HepG2 (cell line): ENCODE results near the gene RRBP1. TPM values are rescaled to one million over a fixed set of nuclear protein-coding genes. Genes with fewer than 3 reads are reported as not detected.

Experiments used
- MIER3 ChIP-seq: IDR thresholded peaks from 2 replicates; pipeline ENCODE4 v1.6.1; 2016; ENCODE audit warnings: missing compliant biosample characterization, borderline replicate concordance
- NFAT5 ChIP-seq: sonication (generic); formaldehyde crosslinking; IDR thresholded peaks from 2 replicates; pipeline ENCODE4 v1.4.0; 2020; ENCODE audit warnings: missing genetic modification reagents
- POGZ ChIP-seq: sonication (generic); formaldehyde crosslinking; IDR thresholded peaks from 2 replicates; pipeline ENCODE4 v1.4.0; 2020; ENCODE audit warnings: mild to moderate bottlenecking, missing genetic modification reagents
- TAF1 ChIP-seq: sonication (generic); formaldehyde crosslinking; IDR thresholded peaks from 2 replicates; pipeline ENCODE4 v1.4.0; 2020; ENCODE audit warnings: missing genetic modification reagents
- TSC22D2 ChIP-seq: sonication (generic); formaldehyde crosslinking; IDR thresholded peaks from 2 replicates; pipeline ENCODE4 v1.5.1; 2020; ENCODE audit warnings: missing genetic modification reagents, mild to moderate bottlenecking, borderline replicate concordance
- ZNF292 ChIP-seq: sonication (generic); formaldehyde crosslinking; IDR thresholded peaks from 2 replicates; pipeline ENCODE4 v1.8.1; 2022; ENCODE audit warnings: mild to moderate bottlenecking, low read depth, missing genetic modification reagents, borderline replicate concordance
- ZNF383 ChIP-seq: sonication (generic); formaldehyde crosslinking; IDR thresholded peaks from 2 replicates; pipeline ENCODE4 v1.4.0; 2020; ENCODE audit warnings: missing genetic modification reagents, mild to moderate bottlenecking, borderline replicate concordance
- polyA plus RNA-seq, 8 experiments: library from polyadenylated mRNA; depleted of rRNA in 3 of 8; stranded (reverse) in 7 of 8; unstranded in 1 of 8; fragments of >200 nt; fragmentation: Illumina TruSeq in 4 of 8; extraction: Trizol in 4 of 8; gene quantifications; 2 replicates each; pipeline versions ENCODE4 v1.2.1 to v1.2.3, GENCODE V29; 2011 to 2016; ENCODE audit warnings: low read depth in 4 of 8, missing spikeins in 1 of 8, mixed read lengths in 1 of 8; ENCODE audit not compliant: insufficient read depth in 1 of 8
- total RNA-seq, 5 experiments: library from RNA; depleted of rRNA; stranded (reverse); fragments of >200 nt; fragmentation: Illumina TruSeq; extraction: Trizol; gene quantifications; 2 replicates each; pipeline ENCODE4 v1.2.3, GENCODE V29; 2016; ENCODE audit warnings: low read depth in 1 of 5
- TF ChIP-seq, protein P1 (sequence below): sonication (generic); formaldehyde crosslinking; IDR thresholded peaks from 2 replicates; pipeline ENCODE4 v1.5.1; 2020; ENCODE audit warnings: missing genetic modification reagents, mild to moderate bottlenecking, borderline replicate concordance

RRBP1 gene
- total and polyA plus RNA-seq, 2 of the 13 experiments (the other 11 are each of a cell fraction or from before 2014, with no cell fraction given), result 150 to 222 TPM

- TF ChIP-seq MIER3, result peak; percentile 58; the same call in 1 of the 2 replicates
- TF ChIP-seq ZNF292, result no peak; the same call in 1 of the 2 replicates
- TF ChIP-seq TAF1 (CRISPR knock-in tag), result peak; percentile 88
- no peak for TF ChIP-seq ZNF383 (CRISPR knock-in tag)
- peak; percentile 27; the same call in 1 of the 2 replicates for TF ChIP-seq POGZ (CRISPR knock-in tag)
- TF ChIP-seq, protein P1, sequence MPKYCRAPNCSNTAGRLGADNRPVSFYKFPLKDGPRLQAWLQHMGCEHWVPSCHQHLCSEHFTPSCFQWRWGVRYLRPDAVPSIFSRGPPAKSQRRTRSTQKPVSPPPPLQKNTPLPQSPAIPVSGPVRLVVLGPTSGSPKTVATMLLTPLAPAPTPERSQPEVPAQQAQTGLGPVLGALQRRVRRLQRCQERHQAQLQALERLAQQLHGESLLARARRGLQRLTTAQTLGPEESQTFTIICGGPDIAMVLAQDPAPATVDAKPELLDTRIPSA (CRISPR knock-in tag), result peak; percentile 90; the same call in 1 of the 2 replicates
- TF ChIP-seq TSC22D2 (CRISPR knock-in tag), result peak; percentile 85; the same call in 1 of the 2 replicates
- no peak for TF ChIP-seq NFAT5 (CRISPR knock-in tag)
Observed at GRCh38 chr20:17569616-17570346, 112.3 kb downstream of the RRBP1 start, which contains the start of gene DSTN (continued).
